NCI-H69 (cell line): Measurements from ENCODE around the gene MAEA.
"Not testable (repeated sequence)": the region's sequence is repeated elsewhere in the genome, so short reads cannot be mapped to it uniquely, and the experiment has no call there.

Source experiments
- DNase-seq: peaks from one replicate; lab custom pipeline; 2025; lab: John Stamatoyannopoulos, UW

The MAEA gene

GRCh38 chr4:1335193-1335883 is 45.6 kb downstream of the MAEA start:
- not testable (repeated sequence) for DNase-seq

GRCh38 chr4:1336088-1336491 is 46.4 kb downstream of the MAEA start:
- no peak for DNase-seq

DNA sequence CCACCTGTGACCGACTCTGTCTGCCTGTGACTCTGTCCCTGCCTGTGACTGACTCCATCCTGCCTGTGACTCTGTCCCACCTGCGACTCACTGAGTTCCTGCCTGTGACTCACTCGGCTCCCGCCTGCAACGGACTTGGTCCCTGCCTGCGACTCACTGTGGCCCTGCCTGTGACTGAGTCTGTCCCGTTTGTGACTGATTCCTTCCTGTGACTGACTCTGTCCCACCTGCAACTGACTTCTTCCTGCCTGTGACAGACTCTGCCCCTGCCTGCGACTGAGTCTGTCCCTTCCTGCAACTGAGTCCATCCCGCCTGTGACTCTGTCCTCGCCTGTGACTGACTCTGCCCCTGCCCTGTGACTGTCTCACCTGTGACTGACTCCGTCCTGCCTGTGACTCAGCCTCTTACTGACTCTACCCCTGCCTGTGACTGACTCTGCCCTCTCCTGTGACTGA is 47.7 kb downstream of the MAEA start:
- DNase-seq, result no peak

DNA sequence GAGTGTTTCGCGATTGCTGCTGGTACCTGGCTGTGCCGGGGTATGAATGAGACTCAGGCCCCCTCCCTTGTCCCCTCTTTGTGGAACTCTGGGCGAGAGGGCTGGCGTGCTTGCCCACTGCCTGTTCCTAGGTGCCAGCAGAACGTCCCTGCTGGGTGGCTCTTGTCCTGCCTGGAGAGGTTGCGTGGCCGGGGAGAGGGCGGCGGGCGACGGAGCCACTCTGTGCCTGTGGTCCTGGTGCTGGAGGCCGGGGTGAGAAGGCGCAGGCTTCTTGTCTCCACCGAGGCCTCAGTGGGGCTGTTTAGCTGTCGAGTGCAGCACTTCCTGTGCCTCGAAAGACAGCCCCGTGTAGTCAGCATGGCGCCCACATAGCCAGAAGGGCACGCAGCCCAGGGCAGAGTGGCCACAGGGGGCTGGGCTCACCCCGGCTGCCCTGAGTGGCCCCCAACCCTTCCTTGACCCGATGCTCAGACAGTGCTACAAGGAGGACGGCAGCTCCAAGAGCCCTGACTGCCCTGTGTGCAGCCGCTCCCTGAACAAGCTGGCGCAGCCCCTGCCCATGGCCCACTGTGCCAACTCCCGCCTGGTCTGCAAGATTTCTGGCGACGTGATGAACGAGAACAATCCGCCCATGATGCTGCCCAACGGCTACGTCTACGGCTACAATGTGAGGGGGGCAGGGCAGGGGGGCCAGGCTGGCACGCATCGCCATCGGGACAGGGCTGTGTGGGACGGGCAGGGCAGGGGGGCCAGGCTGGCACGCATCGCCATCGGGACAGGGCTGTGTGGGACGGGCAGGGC is 48.5 kb downstream of the MAEA start:
- DNase-seq, result no peak

DNA sequence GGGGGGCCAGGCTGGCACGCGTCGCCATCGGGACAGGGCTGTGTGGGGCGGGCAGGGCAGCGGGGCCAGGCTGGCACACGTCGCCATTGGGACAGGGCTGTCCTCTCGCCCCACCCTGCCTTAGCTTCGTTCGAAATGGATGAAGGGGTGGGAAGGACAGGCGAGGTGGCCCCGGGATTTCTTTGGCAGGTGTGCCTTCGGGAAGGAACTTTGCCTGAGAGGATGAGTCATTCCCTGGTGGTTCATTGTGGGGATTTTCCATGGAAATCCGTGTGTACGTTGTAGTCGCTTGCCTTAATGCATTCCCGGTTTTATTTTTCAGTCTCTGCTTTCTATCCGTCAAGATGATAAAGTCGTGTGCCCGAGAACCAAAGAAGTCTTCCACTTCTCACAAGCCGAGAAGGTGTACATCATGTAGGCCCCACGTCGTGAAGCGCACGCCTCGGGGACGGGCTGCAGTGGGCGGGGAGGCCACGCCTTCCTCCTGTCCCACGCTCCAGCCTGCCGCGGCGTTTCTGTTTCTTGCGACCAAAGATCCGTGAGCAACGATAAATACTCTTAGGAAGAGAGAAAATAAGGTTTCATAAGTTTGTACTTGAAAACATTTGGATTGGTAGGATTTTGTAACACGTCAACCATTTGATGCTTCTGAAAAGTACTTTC is 49.2 kb downstream of the MAEA start:
- no peak for DNase-seq

DNA sequence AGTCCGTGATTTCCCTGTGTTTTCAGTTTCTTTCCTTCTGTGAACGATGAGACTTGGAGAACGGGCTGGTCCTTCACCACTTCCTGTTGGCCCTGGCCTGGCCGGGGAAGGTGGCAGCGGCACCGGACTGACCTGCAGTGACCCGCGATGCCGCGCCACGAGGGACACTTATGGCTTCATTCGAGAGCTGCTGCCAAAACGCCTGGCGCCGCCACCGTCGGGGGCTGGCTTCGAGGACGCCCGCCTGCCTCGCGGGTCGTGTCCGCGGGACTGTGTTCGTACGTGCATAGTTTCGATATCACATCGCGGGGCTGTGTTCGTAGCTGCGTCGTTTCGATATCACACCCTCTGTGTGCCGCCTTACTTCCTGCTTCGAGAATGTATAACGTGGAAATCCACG is 49.8 kb downstream of the MAEA start:
- DNase-seq, result no peak

GRCh38 chr4:1340181-1340747 is 50.6 kb downstream of the MAEA start:
- DNase-seq, result no peak

- DNase-seq, result no peak
Observed at GRCh38 chr4:1340861-1341260, 51.2 kb downstream of the MAEA start.

DNA sequence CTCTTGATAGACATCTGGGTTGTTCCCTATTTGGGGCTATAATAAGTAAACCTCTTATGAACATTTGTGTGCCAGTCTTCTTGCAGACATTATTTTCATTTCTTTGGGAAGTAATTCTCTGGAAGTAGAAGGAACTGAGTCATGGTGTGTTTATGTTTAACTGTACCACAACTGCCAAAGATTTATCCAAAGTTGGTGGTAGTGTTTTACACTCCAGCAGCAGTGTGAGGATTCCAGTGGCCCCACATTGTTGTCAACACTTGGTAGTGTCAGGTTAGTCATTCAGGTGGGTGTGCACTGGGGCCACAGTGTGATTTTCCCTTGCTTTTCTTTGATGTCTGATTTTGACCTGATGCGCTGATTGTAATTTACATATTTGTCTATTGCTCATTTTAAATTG is 52.3 kb downstream of the MAEA start:
- no peak for DNase-seq

DNA sequence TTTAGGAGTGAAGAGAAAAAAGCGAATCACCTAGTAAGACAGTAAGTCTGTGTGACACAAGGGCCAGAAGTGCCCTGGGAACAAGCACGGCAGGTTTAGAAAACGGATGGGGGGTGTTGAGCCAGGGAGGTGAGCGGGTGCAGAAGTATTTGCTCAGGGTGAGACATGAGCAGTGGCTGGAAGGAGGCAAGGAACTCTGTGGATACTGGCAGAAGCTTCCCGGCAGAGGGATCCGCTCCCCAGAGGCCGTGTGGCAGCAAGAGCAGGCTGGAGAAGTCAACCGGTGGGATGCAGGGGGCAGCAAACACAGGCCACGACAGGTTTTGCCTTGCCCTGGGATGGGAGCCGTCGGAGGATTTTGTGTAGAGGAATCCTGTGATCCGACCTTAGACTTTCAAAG is 55.0 kb downstream of the MAEA start:
- DNase-seq, result no peak

GRCh38 chr4:1345903-1346780 is 56.5 kb downstream of the MAEA start:
- peak; percentile 46 for DNase-seq

DNA sequence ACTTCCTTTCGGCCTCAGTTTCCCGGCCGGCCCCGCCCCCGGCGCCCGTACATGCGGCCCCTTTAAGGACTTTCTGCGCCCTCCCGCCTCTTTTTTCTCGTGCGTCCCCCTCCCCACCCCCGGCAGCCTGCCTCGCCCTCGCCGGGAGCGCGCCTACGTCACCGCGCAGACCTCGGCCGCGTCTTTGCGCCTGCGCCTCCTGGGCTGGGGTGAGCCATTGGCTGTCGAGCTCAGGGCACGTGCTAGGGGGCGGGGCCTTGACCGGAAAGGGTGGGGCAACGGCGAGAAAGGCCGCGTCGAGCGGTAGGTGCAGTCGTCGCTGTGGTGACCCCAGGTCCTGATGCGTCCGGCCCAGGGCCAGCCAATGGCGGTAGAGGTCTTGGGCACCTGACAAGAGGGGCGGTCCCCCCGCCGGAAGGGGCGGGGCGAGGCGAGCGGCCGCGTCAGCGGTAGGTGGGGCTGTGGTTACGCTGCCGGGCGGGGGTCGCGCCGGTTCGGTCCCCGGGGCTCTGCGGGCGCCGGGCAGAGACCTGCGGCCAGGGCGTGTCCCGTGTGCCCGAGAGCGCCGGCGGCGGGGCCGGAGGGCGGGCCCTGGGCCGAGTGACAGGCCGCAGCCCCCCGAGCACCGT is 57.2 kb downstream of the MAEA start, which contains the start of gene UVSSA:
TSS of gene UVSSA (plus strand) at position 428 of the 629 bp plus-strand sequence. CDS start 884 bp downstream, outside the sequence.
- peak; percentile 97 for DNase-seq

- peak; percentile 62 for DNase-seq
Observed at GRCh38 chr4:1347410-1347864, 57.7 kb downstream of the MAEA start.

DNA sequence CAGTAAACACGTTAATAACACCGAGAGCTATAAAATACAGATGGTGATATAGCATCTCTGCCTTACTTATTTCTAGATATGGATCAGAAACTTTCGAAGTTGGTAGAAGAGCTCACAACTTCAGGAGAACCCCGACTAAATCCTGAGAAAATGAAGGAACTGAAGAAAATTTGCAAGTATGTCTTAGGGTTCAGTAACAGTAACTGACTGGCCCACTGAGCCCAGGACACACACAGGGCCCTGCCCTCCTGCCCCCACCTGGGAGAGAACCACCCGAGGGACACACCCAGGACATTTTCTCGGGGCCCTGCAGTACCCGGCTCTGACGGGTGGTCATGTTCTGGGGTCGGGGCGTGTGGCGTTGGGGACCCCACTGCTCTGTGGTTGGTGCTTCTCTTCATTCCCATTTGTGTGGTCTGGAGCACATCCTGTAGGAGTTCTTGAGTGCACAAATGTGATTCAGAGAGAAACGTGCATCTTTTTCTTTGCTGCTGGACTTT is 58.4 kb downstream of the MAEA start:
- no peak for DNase-seq

GRCh38 chr4:1348746-1349145 is 59.1 kb downstream of the MAEA start:
- no peak for DNase-seq

GRCh38 chr4:1349359-1350168 is 59.9 kb downstream of the MAEA start:
- DNase-seq, result no peak

GRCh38 chr4:1350169-1350520 is 60.5 kb downstream of the MAEA start:
- DNase-seq, result no peak

DNA sequence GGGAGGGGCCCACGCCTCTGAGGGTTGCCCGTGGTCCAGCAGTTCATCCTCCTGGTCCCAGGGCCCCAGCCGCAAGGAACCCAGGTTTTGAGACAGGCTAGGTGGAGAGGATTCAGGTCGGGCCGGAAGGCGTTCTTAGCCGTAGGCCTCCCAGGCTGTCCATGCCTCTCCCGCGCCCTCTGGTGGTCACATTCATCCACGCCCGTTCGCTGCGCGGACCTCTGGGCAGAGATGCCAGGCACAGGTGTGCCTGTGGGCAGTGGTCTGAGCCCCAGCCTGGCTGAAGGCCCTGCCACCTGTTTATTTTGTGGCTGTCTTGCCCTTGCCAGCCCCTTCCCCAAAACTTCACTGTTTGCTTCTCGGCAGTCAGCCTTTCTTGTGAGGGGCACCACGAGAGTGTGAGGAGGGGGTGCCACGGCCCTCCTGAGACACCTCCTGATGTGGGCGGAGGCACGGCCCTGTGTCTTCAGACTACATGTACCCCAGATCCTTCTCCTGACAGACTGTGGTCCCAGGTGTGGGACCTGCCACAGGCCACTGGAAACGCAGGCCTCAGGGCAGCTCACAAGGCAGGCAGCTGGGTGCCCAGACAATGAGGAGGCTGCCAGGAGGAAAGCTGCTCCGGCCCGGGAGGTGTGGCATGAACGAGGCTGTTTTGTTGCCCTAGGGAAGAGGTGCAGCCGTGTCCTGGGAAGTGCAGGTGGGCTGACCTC is 62.3 kb downstream of the MAEA start:
- DNase-seq, result peak; percentile 62

GRCh38 chr4:1352567-1352900 is 62.8 kb downstream of the MAEA start:
- DNase-seq, result no peak
